ENCODE measurements around the gene TMEM260.
A peak's percentile ranks its signal among the peaks of the same experiment; 100 is the strongest.

TMEM260 gene

DNA sequence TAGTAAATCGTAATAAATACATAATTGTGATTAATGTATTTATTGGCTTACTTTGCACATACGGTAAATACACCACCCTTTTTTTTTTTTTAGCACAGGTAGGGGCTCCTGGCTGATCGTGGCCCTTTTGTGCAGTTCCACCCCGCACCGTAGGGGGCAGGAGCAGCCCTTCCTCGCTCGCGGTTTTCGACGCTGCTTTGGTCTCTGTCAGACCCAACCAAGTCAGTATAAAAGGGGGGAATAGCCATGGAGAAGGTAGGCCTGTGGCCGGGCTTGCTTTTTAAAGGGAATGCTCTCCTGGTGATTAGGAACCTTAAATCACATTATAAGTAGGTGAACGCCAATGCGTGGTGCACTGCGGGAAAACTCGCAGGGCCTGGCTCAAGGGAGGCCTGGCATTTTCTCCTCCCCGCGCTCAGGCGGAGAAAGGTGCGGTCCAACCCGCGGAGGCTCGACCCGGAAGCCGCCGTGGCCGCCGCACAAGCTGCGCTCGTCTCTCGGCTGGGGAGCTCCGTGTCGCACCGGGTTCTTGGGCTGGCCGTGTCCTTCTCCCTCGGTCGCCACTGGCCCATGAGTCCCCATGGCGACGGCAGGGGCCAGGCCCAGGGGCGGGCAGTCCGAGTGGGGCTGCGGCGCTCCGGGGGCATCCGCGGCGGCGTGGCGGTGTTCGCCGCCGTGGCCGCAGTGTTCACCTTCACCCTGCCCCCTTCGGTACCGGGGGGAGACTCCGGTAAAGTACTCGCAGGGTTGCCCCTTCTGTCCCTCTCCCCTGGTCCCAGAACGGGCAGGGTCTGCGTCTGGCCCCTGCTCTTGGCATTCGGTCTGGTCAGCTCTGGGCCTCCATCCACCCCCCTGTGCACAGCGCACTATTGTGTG, at the start of gene TMEM260:
TSS of gene TMEM260 (plus strand) at position 454 of the 876 bp plus-strand sequence. CDS start at position 571, 117 bp downstream.
- DNase-seq (ENCODE audit: low read depth) = peak; percentile 82

- DNase-seq (ENCODE audit: low read depth) = no peak
Measured at GRCh38 chr14:56532546-56532945, 47.1 kb upstream of the TMEM260 start.

DNA sequence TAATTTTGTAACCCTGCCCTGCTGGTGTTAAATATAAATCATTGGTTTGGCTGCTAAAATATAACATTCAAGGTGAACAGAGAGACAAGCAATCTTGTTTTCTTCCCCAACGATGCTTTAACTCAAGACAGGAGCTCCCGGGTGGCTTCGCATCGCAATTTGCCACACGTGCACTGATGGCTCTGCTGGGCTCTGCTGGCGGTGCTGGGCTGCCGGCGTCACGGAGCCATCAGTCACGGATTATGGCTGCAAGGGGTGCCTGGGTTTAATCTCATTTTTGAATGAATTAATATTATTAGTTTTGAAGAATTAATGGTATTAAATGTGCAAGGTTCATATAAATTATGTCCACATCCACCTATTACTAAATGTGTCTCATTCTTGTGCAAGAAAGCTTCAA, 44.9 kb upstream of the TMEM260 start:
- no peak for DNase-seq (ENCODE audit: low read depth)

DNA sequence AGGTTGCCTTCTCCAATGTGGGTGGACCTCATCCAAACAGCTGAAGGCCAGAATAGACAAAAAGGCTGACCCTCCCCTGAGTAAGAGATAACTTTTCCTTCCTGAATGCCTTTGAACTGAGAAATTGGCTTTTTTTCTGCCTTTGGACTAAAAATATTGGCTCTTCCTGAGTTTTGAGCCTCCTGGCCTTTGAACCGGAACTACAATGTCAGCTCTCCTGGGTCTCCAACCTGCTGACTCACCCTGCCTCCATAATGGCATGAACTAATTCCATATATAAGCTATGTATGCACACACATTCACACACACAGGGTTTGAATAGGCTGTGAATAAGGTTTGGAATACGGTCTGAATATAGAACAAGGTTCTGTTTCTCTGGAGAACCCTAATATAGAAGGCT, 39.7 kb upstream of the TMEM260 start:
- no peak for DNase-seq (ENCODE audit: low read depth)

- DNase-seq (ENCODE audit: low read depth) = no peak
Measured at GRCh38 chr14:56543436-56543835, 36.2 kb upstream of the TMEM260 start.

DNA sequence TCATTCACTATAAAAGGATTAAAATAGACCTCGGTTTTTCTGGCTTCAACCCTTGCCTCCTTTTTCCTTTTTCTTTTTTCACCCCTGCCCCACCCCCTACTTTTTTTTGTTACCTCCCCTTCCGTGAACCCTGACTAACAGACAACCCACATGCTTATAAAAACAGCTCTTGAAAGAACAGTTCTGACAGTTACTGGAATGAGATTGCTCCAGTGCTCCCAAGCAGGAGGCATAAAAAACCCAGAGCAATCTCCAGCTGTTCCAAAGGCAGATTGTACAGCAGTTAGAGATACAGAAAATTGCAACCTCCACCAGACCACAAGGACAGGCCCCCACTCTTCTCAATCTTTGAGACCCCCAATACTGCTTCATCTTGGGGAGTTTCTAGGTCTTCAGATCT, 29.9 kb upstream of the TMEM260 start:
- no peak for DNase-seq (ENCODE audit: low read depth)

DNA sequence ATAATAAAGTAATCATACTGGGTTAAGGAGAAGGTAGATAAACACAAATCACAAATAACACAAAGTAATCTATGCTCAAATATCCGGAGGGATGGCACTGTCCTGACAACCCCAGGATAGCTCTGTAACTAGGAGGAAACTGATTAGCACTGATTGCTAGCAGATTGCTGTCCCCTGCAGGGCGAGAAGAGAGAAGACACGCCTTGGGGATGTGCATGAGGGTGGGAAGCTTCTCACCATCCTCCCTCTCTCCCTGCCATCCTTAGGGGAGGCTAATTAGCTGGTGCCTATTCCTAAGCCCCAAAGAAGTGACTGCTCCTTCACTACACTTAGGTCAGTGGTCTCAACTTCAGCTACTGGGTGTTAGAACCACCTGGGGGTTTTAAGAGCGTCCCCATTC, 27.0 kb upstream of the TMEM260 start:
- no peak for DNase-seq (ENCODE audit: low read depth)

GRCh38 chr14:56554301-56554700, 25.3 kb upstream of the TMEM260 start:
- no peak for DNase-seq (ENCODE audit: low read depth)

- DNase-seq (ENCODE audit: low read depth) = no peak
Measured at GRCh38 chr14:56555921-56556570, 23.6 kb upstream of the TMEM260 start.

DNA sequence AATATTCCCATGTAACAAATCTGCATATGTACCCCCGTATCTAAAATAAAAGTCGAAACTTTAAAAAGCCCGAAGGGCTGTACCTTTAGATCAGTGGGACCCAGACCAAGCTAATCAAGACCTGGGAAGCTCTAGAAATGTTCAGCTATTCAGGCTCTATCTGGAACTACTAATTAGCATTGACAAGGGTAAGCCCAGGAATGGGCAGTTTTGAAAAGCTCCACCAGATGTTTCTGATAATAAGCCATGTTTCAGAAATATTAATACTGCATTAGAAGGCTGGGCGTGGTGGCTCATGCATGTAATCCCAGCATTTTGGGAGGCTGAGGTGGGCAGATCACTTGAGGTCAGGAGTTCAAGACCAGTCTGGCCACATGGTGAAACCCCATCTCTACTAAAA, 20.4 kb upstream of the TMEM260 start:
- DNase-seq (ENCODE audit: low read depth) = no peak

DNA sequence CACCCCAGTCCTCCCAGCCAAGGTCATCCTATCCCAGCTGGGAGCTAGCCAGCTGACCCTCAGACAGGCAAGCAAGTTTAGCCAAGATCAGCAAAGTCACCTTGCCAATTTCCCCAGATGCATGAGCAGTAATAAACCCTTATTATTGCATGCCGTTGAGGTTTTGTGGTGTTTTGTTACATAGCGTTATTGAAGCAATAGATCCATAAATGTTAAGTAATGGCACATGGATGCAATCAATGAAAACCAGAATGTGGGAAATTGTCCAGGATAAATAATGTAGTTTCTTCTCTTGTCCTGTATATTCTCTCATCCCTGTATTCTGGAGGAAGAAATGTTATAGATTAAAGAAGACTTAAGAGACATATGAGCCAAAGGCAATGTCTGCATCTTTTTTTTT, 18.0 kb upstream of the TMEM260 start:
- no peak for DNase-seq (ENCODE audit: low read depth)

DNA sequence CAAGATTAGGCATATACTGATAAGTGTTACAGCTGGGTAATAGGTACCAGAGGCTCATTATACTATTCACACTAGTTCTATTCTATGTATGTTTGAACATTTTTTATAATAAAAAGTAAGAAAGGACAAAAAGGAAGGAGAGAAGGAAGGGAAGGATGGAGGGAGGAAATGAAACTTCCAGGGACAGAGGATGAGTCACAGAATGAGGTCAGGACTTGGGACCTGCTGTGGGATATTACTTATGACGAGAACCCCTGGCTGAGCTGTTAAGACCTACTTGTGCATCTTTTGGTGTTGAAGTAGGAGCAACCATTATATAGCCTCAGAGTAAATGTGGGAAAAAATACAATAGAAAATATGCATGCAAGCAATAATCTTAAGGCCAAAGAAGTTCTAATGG, 16.7 kb upstream of the TMEM260 start:
- no peak for DNase-seq (ENCODE audit: low read depth)

DNA sequence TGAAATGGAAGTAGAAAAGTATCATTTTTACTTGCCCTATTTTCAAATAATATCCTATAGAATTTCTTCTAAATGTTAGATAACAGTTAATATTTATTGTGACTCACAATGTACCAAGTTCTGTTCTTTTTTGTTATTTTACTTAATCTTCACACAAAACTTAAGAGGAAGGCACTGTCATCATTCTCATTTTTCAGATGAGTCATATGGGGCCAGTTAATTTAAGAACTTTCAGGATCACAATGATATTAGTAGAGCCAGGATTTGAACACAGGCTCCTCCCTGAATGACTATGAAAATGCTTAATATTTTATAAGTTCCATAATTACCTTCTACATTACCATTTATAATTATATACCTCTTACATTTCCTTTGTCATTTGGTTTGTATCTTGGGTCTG, 10.4 kb upstream of the TMEM260 start:
- no peak for DNase-seq (ENCODE audit: low read depth)

GRCh38 chr14:56570295-56570694, 9.3 kb upstream of the TMEM260 start:
- no peak for DNase-seq (ENCODE audit: low read depth)

- no peak for DNase-seq (ENCODE audit: low read depth)
Measured at GRCh38 chr14:56580221-56580711, 668 bp downstream of the TMEM260 start.

DNA sequence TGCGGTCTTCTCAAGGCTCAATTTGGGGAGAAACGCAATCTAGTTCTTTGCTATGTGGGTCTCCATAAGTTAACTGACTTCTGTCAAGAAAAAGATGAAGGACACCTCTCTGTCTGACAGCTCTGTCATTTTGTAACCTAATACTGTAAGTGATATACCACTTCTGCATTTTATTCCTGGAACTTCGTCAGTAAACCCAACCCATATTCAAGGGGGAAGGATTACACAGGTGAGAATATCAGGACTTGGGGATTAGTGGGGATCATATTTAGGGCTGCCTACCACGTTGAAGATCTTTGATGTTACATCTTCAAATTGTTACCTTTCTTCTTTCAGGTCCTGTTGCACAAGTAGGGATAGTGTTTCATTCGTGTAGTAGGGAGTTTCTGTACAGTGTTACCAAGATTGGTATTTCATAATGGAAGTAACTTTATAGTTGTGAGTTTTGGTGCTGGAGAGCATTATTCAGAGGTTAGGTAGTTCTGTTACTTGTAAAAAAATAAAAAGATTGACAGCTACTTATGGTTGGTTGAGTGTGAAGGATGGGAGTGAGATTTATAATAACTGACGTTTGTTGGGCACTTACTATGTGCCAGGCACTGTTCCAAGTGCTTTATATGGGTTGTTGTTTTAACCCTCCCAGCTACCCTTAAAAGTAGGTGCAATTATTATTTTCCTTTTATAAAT, 1.6 kb downstream of the TMEM260 start:
- DNase-seq (ENCODE audit: low read depth) = no peak

- no peak for DNase-seq (ENCODE audit: low read depth)
Measured at GRCh38 chr14:56585461-56586084, 6.0 kb downstream of the TMEM260 start.

- no peak for DNase-seq (ENCODE audit: low read depth)
Measured at GRCh38 chr14:56587701-56588100, 8.1 kb downstream of the TMEM260 start.

GRCh38 chr14:56590535-56590960, 10.9 kb downstream of the TMEM260 start:
- DNase-seq (ENCODE audit: low read depth) = no peak

DNA sequence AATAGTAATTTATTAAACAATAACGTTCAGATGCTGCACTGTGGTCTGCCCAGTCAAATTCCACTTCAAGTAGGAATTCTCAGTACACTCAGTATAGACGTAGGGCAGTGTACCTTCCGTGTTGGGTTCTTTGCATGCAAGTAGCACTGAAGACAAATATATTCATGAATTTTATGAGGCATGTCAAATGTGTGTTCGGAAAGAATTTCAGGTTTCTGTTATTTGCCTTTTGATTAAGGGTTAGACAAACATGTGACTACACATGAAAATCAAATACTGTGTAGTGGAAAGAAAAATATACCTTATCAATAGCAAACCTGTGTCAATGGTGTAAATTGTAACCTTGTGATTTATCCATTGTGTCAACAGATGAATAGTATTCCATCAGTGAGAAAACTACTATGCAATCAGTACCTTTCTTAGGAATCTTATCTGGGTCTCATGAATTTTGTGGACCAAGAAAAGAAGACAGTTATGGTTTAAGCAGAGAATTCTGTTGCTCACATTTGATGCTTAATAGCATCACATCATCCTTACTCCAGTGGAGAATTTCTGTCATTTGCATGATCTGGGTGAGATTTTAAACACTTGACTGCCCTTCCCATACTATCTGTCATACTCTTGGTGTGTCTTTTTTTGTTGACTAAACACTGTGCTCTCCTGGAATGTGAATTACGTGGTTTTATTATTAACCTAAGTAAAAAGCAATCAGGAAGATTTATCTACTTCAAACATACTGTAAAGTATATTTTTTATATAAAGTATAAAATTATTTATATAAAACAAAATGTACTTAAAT, 13.3 kb downstream of the TMEM260 start:
- DNase-seq (ENCODE audit: low read depth) = no peak

DNA sequence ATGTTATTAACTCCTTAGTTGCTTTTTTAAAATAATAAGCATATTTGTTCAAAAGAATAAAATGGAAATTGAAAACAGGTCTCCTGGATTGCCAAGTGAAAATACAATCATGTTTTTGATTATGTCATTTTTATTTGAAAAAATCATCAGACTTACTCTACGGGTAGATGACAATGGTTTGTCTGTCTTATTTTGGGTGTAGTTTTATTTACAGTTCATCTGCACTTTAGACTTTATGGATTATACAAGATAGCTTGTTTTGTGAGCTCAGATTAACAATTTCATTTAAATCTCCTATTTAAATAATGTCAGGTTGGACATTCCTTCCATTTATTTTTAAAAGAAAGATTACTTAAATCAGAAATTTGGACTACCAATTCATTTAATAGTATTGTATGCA, 14.8 kb downstream of the TMEM260 start:
- no peak for DNase-seq (ENCODE audit: low read depth)
